ENCODE results near the gene TTC6. TPM values are rescaled to one million over a fixed set of nuclear protein-coding genes. Genes with fewer than 3 reads are reported as not detected.

The TTC6 gene
- total RNA-seq, 2 donors from 2014 or later, result 0.14 TPM; not detected in 1

DNA sequence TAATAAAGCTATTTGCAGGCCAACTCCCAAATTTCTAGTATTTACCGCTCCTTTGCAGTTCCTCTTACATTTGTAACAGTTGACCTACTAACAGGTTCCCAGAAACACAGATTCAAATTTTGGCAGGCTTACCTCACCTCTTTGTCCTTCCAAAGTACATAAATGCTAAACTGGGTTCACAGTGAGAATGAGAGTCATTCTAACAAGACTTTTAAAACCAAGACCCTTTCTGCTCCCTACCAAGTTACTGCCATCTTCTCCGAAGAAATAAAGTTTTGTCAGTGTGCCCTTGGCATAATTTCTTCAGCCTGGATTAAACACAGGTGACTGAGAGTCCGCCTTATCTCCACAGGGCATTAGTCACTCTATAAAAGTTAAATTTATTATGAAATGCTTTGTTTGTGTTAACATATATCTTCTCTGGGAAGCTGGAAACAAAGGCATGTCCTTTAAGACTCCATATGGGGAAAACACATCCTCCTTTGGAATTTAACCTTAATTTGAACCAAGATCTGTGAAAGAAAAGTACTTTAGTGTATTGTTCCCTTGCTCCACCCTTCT, 28.5 kb upstream of the TTC6 start:
- H3K36me3 ChIP-seq, result no peaks in the 10 kb centered on the region
- ATAC-seq (ENCODE audit: insufficient number of reproducible peaks, low FRiP score, low read depth), result no peak

DNA sequence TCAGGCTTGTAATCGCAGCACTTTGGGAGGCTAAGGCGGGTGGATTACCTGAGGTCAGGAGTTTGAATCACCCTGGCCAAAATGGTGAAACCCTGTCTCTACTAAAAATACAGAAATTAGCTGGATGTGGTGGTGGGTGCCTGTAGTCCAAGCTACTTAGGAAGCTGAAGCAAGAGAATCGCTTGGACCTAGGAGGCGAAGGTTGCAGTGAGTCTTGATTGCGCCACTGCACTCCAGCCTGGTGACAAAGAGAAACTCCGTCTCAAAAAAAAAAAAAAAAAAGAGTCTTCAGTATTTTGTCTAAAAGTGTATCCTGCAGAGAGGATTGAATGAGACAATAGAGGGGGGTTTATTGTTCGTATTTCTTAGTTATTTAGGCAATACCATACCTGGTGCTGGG, 25.7 kb upstream of the TTC6 start:
- H3K4me3 ChIP-seq, result no peak overlapping the region
- ATAC-seq (ENCODE audit: insufficient number of reproducible peaks, low FRiP score, low read depth) (no peak), DNase-seq (ENCODE audit: low spot score) (no peak)
- peaks cover 8 to 33% of the 10 kb centered on the region in 2 donors for H3K4me1 ChIP-seq (ENCODE audit: control insufficient read depth in 1 of 2, low read depth in 2 of 2)
- no peak overlapping the region for H3K27ac ChIP-seq
- no peaks in the 10 kb centered on the region for H3K27me3 ChIP-seq (replicated peaks; ENCODE audit: insufficient read depth)
- no peaks in the 10 kb centered on the region for H3K9me3 ChIP-seq
- H3K36me3 ChIP-seq, result no peaks in the 10 kb centered on the region
- TF ChIP-seq, protein P1, sequence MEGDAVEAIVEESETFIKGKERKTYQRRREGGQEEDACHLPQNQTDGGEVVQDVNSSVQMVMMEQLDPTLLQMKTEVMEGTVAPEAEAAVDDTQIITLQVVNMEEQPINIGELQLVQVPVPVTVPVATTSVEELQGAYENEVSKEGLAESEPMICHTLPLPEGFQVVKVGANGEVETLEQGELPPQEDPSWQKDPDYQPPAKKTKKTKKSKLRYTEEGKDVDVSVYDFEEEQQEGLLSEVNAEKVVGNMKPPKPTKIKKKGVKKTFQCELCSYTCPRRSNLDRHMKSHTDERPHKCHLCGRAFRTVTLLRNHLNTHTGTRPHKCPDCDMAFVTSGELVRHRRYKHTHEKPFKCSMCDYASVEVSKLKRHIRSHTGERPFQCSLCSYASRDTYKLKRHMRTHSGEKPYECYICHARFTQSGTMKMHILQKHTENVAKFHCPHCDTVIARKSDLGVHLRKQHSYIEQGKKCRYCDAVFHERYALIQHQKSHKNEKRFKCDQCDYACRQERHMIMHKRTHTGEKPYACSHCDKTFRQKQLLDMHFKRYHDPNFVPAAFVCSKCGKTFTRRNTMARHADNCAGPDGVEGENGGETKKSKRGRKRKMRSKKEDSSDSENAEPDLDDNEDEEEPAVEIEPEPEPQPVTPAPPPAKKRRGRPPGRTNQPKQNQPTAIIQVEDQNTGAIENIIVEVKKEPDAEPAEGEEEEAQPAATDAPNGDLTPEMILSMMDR (IDR thresholded peaks at IDR 0.05), result no peak

More for the DNA sequence above, 28.5 kb upstream of the TTC6 start:
- Histone ChIP-seq H3K27ac (peak overlapping the region in 1 of 2 donors; percentile 54), H3K4me3 (no peak overlapping the region), H3K27me3 (replicated peaks; ENCODE audit: insufficient read depth) (no peaks in the 10 kb centered on the region), H3K9me3 (no peaks in the 10 kb centered on the region), H3K4me1 (ENCODE audit: control insufficient read depth in 1 of 2, low read depth in 2 of 2) (peaks cover 6 to 16% of the 10 kb centered on the region in 2 donors)
- TF ChIP-seq, protein P1 (IDR thresholded peaks at IDR 0.05), result no peak
- no peak for DNase-seq (ENCODE audit: low spot score)

DNA sequence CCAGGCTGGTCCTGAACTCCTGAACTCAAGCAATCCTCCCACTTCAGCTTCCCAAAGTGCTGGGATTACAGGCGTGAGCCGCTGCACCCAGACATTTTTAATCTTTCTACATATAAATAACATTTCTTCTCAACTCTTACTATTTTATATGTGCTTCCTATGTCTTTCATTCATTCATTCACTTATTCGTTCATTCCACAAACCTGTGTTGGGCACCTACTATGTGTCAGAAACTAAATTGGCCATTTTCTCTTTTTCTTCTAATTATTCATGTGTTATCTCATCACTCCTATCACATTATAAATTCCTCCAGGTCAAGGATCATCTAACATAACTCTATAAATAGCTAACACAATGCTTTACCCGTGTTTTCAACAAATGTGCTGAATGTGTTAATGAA, 24.0 kb upstream of the TTC6 start:
- DNase-seq (ENCODE audit: low spot score) (no peak), ATAC-seq (ENCODE audit: insufficient number of reproducible peaks, low FRiP score, low read depth) (no peak)
- Histone ChIP-seq H3K4me1 (ENCODE audit: control insufficient read depth in 1 of 2, low read depth in 2 of 2) (peaks cover 8 to 30% of the 10 kb centered on the region in 2 donors), H3K4me3 (no peak overlapping the region), H3K36me3 (no peaks in the 10 kb centered on the region), H3K27ac (no peak overlapping the region), H3K27me3 (replicated peaks; ENCODE audit: insufficient read depth) (no peaks in the 10 kb centered on the region), H3K9me3 (no peaks in the 10 kb centered on the region)
- TF ChIP-seq, protein P1 (IDR thresholded peaks at IDR 0.05), result no peak

DNA sequence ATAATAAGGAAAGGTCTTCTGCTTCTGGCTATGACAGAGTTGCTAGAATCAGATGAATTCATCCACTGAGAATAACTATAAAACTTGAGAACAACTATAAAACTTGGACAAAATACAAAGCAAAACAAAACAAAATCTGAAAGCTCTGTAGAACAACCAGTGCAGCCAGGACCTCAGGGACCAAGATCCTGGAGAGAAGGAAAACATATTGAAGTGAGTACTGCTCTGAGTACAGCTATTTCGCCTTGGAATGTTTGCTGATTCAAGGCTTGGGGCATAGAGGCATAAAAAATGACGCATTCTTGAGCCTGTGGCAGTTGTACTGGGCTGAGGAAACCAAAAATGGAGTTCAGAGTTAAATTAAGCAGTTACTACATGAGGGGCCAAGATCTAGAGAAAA, 22.1 kb upstream of the TTC6 start:
- Histone ChIP-seq H3K4me1 (ENCODE audit: control insufficient read depth in 1 of 2, low read depth in 2 of 2) (peaks cover 3 to 16% of the 10 kb centered on the region in 2 donors), H3K9me3 (no peaks in the 10 kb centered on the region), H3K4me3 (no peak overlapping the region), H3K36me3 (no peaks in the 10 kb centered on the region), H3K27ac (no peak overlapping the region), H3K27me3 (replicated peaks; ENCODE audit: insufficient read depth) (no peaks in the 10 kb centered on the region)
- ATAC-seq (ENCODE audit: insufficient number of reproducible peaks, low FRiP score, low read depth) (no peak), DNase-seq (ENCODE audit: low spot score) (no peak)
- TF ChIP-seq, protein P1 (IDR thresholded peaks at IDR 0.05), result no peak

DNA sequence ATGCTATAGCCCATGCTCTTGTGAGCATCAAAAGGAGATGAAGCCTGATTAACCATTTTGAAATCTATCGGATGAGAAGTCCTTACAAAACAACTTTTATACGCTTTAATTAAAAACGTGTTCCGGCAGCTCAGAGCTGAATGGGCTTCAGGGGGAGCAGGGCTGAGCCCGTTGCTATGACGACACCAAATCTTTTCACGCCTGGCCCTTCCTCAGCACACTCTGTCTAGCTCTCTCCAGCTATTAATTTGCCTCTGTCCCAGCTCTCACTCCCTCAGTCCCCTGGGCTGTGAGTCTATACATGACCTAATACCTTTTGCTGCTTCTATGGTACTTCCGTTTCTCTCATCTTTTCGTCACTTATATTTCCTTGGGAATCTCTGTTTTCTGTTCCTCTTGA, 16.2 kb upstream of the TTC6 start:
- H3K4me3 ChIP-seq, result no peak overlapping the region
- peaks cover 0 to 10% of the 10 kb centered on the region in 2 donors for H3K4me1 ChIP-seq (ENCODE audit: control insufficient read depth in 1 of 2, low read depth in 2 of 2)
- no peaks in the 10 kb centered on the region for H3K36me3 ChIP-seq
- TF ChIP-seq, protein P1 (IDR thresholded peaks at IDR 0.05), result no peak
- H3K9me3 ChIP-seq, result no peaks in the 10 kb centered on the region
- peaks cover 17% of the 10 kb centered on the region for H3K27me3 ChIP-seq (replicated peaks; ENCODE audit: insufficient read depth)
- ATAC-seq (ENCODE audit: insufficient number of reproducible peaks, low FRiP score, low read depth) (no peak), DNase-seq (ENCODE audit: low spot score) (no peak)
- no peak overlapping the region for H3K27ac ChIP-seq
